ENCODE data around the gene DCK. TPM values are rescaled to one million over a fixed set of nuclear protein-coding genes. Genes with fewer than 3 reads are reported as not detected.

DCK gene
- total RNA-seq, 2 donors from 2014 or later: 4.6 to 7.3 TPM

- DNase-seq (no peak), ATAC-seq (no peak)
- TF ChIP-seq CTCF (IDR thresholded peaks at IDR 0.05) (no peak), POLR2A (IDR thresholded peaks at IDR 0.05) (no peak)
- no peaks in the 10 kb centered on the region for H3K27me3 ChIP-seq
- H3K4me1 ChIP-seq: peaks cover 21% of the 10 kb centered on the region
- no peaks in the 10 kb centered on the region for H3K9me3 ChIP-seq
- H3K27ac ChIP-seq: no peak overlapping the region
- 89 to 98% methylated on average over 2 of the region's 2 CpGs for WGBS, 2 donors
- H3K4me3 ChIP-seq: no peak overlapping the region
- H3K36me3 ChIP-seq (replicated peaks in 1 of 2; ENCODE audit: insufficient read depth in 1 of 2, low read depth in 2 of 2): no peaks in the 10 kb centered on the region
- intact Hi-C loops (cut with DNase I): no loop called here
Measured at GRCh38 chr4:70991596-70991995, 1.9 kb upstream of the DCK start.

- Histone ChIP-seq H3K4me1 (peaks cover 29% of the 10 kb centered on the region), H3K9me3 (no peaks in the 10 kb centered on the region), H3K27ac (peak overlapping the region in 3 of 4 donors; percentile 84 to 89 (median 88)), H3K27me3 (no peaks in the 10 kb centered on the region), H3K36me3 (replicated peaks in 1 of 2; ENCODE audit: insufficient read depth in 1 of 2, low read depth in 2 of 2) (no peaks in the 10 kb centered on the region), H3K4me3 (peak overlapping the region in 1 of 2 donors; percentile 57)
- 30 to 39% methylated on average over 5 of the region's 5 CpGs for WGBS, 2 donors
- peak; percentile 42 to 64 (median 51) for DNase-seq
- intact Hi-C loops (cut with DNase I): no loop called here
- peak; percentile 36 for ATAC-seq
- TF ChIP-seq CTCF (IDR thresholded peaks at IDR 0.05): no peak
- TF ChIP-seq POLR2A (IDR thresholded peaks at IDR 0.05): no peak
Measured at GRCh38 chr4:70992391-70992881, 1.0 kb upstream of the DCK start.

GRCh38 chr4:70994069-70994366 is 569 bp downstream of the DCK start:
- H3K4me1 ChIP-seq: peaks cover 29% of the 10 kb centered on the region

GRCh38 chr4:70994387-70995099 is 1.1 kb downstream of the DCK start:
- Histone ChIP-seq H3K27me3 (no peaks in the 10 kb centered on the region), H3K4me3 (peak overlapping the region in 1 of 2 donors; percentile 57), H3K9me3 (no peaks in the 10 kb centered on the region), H3K36me3 (replicated peaks in 1 of 2; ENCODE audit: insufficient read depth in 1 of 2, low read depth in 2 of 2) (peaks cover 0 to 2% of the 10 kb centered on the region in 2 donors), H3K27ac (peak overlapping the region in 1 of 4 donors; percentile 88), H3K4me1 (peaks cover 29% of the 10 kb centered on the region)
- intact Hi-C loops (cut with DNase I): no loop called here
- TF ChIP-seq POLR2A (IDR thresholded peaks at IDR 0.05): no peak
- no peak for TF ChIP-seq CTCF (IDR thresholded peaks at IDR 0.05)
- no peak for DNase-seq
- WGBS, 2 donors: 62 to 69% methylated on average over 10 of the region's 10 CpGs
- no peak for ATAC-seq

More at GRCh38 chr4:70994069-70994366, 569 bp downstream of the DCK start:
- intact Hi-C loops (cut with DNase I): no loop called here
- no peaks in the 10 kb centered on the region for H3K9me3 ChIP-seq
- peak overlapping the region; percentile 54 to 57 for H3K4me3 ChIP-seq
- peaks cover 0 to under 1% of the 10 kb centered on the region in 2 donors for H3K36me3 ChIP-seq (replicated peaks in 1 of 2; ENCODE audit: insufficient read depth in 1 of 2, low read depth in 2 of 2)
- no peak for TF ChIP-seq POLR2A (IDR thresholded peaks at IDR 0.05)
- TF ChIP-seq CTCF (IDR thresholded peaks at IDR 0.05): no peak
- peak overlapping the region; percentile 43 to 89 (median 86) for H3K27ac ChIP-seq
- DNase-seq (no peak), ATAC-seq (no peak)
- WGBS, 2 donors: 1% methylated on average over 9 to 11 of the region's 11 CpGs
- no peaks in the 10 kb centered on the region for H3K27me3 ChIP-seq

- no peak for TF ChIP-seq POLR2A (IDR thresholded peaks at IDR 0.05)
- TF ChIP-seq CTCF (IDR thresholded peaks at IDR 0.05): no peak
- ATAC-seq: no peak
- no peak overlapping the region for H3K4me3 ChIP-seq
- intact Hi-C loops (cut with DNase I): no loop called here
- DNase-seq: no peak
- no peaks in the 10 kb centered on the region for H3K27me3 ChIP-seq
- peaks cover 0 to 2% of the 10 kb centered on the region in 2 donors for H3K36me3 ChIP-seq (replicated peaks in 1 of 2; ENCODE audit: insufficient read depth in 1 of 2, low read depth in 2 of 2)
- H3K9me3 ChIP-seq: no peaks in the 10 kb centered on the region
- 69 to 76% methylated on average over 4 of the region's 4 CpGs for WGBS, 2 donors
- H3K27ac ChIP-seq: no peak overlapping the region
- H3K4me1 ChIP-seq: peaks cover 29% of the 10 kb centered on the region
Measured at GRCh38 chr4:70996018-70996360, 2.5 kb downstream of the DCK start.

All from body of pancreas (tissue), 4 donors.